Astrocyte (in vitro differentiated cells and primary cell): ENCODE results near the gene TMED6. TPM values are rescaled to one million over a fixed set of nuclear protein-coding genes. Genes with fewer than 3 reads are reported as not detected.

Experiments
- DNase-seq: peaks from one replicate; pipeline ENCODE4 v3.0.0-alpha.2; 2010; ENCODE audit warnings: low read depth
- FAIRE-seq: peaks from 2 replicates; lab custom pipeline; 2011; peaks lifted over from hg19 to GRCh38; lab: Jason Lieb, UNC
- H2AFZ ChIP-seq: 2 replicates; pipeline ENCODE4 v1.6.0; 2012; ENCODE audit warnings: low read depth, low read length, inconsistent platforms
- H3K27ac ChIP-seq: 2 replicates; pipeline ENCODE4 v1.5.1; 2011; ENCODE audit warnings: low read depth, low read length, inconsistent platforms
- H3K27me3 ChIP-seq: 2 replicates; pipeline ENCODE4 v1.6.0; 2011; ENCODE audit warnings: low read length, inconsistent platforms; ENCODE audit not compliant: insufficient read depth
- H3K36me3 ChIP-seq: 2 replicates; pipeline ENCODE4 v1.5.1; 2011; ENCODE audit warnings: low read length, inconsistent platforms; ENCODE audit not compliant: insufficient read depth
- H3K4me1 ChIP-seq: 2 replicates; pipeline ENCODE4 v1.5.1; 2011; ENCODE audit warnings: low read length, inconsistent platforms; ENCODE audit not compliant: insufficient read depth
- H3K4me2 ChIP-seq: 2 replicates; pipeline ENCODE4 v1.6.0; 2012; ENCODE audit warnings: low read length, inconsistent platforms
- H3K4me3 ChIP-seq: 2 replicates; pipeline ENCODE4 v1.5.1; 2011; ENCODE audit warnings: low read depth, mild to moderate bottlenecking, low read length, inconsistent platforms; ENCODE audit not compliant: insufficient read depth
- H3K79me2 ChIP-seq: 2 replicates; pipeline ENCODE4 v1.6.0; 2012; ENCODE audit warnings: mild to moderate bottlenecking, low read length, inconsistent platforms; ENCODE audit not compliant: insufficient read depth
- H3K9ac ChIP-seq: 2 replicates; pipeline ENCODE4 v1.6.0; 2012; ENCODE audit warnings: mild to moderate bottlenecking, low read length, inconsistent platforms
- H3K9me3 ChIP-seq: 2 replicates; pipeline ENCODE4 v1.5.1; 2012; ENCODE audit warnings: low read depth, mild to moderate bottlenecking, low read length, inconsistent platforms; ENCODE audit not compliant: insufficient read depth
- H4K20me1 ChIP-seq: 2 replicates; pipeline ENCODE4 v1.6.0; 2012; ENCODE audit warnings: low read length, inconsistent platforms; ENCODE audit not compliant: insufficient read depth
- H3K27ac Mint-ChIP-seq: one replicate; pipeline ENCODE4 v1.8.0; 2021; ENCODE audit warnings: mild to moderate bottlenecking, mixed read lengths; ENCODE audit not compliant: unreplicated experiment
- H3K27me3 Mint-ChIP-seq: one replicate; pipeline ENCODE4 v1.8.0; 2021; ENCODE audit warnings: low read depth, mixed read lengths; ENCODE audit not compliant: unreplicated experiment
- H3K36me3 Mint-ChIP-seq: one replicate; pipeline ENCODE4 v1.8.0; 2021; ENCODE audit warnings: low read depth, mixed read lengths; ENCODE audit not compliant: unreplicated experiment
- H3K4me1 Mint-ChIP-seq: one replicate; pipeline ENCODE4 v1.8.0; 2021; ENCODE audit warnings: low read depth, mixed read lengths; ENCODE audit not compliant: unreplicated experiment
- H3K4me3 Mint-ChIP-seq: one replicate; pipeline ENCODE4 v1.8.0; 2021; ENCODE audit warnings: mild to moderate bottlenecking, moderate library complexity, mixed read lengths; ENCODE audit not compliant: unreplicated experiment
- H3K9me3 Mint-ChIP-seq: one replicate; pipeline ENCODE4 v1.8.0; 2021; ENCODE audit warnings: mild to moderate bottlenecking, mixed read lengths; ENCODE audit not compliant: unreplicated experiment
- EZH2 ChIP-seq: IDR thresholded peaks from 2 replicates; pipeline ENCODE4 v1.6.1; 2012; ENCODE audit warnings: mild to moderate bottlenecking, low read length, inconsistent platforms; ENCODE audit not compliant: insufficient read depth
- total RNA-seq: library from RNA; stranded (reverse); gene quantifications from 2 replicates; pipeline ENCODE4 v1.2.1, GENCODE V29; 2021
- TF ChIP-seq, protein P1 (sequence below): IDR thresholded peaks from 2 replicates; pipeline ENCODE4 v1.5.1; 2011; ENCODE audit warnings: low read depth, mild to moderate bottlenecking, inconsistent platforms, low read length, moderate library complexity; ENCODE audit not compliant: insufficient read depth

Gene TMED6
- total RNA-seq, 1 donor from 2014 or later: 0.64 TPM

- Histone ChIP-seq H3K4me3 (peak within 1 kb of the TSS; percentile 88), H3K27ac (peak within 1 kb of the TSS; percentile 75), H3K4me1 (peaks cover 15% of the 10 kb centered on the region), H3K27me3 (no peaks in the 10 kb centered on the region), H4K20me1 (peaks cover 35% of the 10 kb centered on the region), H3K79me2 (peaks cover 46% of the 10 kb centered on the region), H2AFZ (peak within 1 kb of the TSS; percentile 90), H3K36me3 (peaks cover 6% of the 10 kb centered on the region), H3K4me2 (peak within 1 kb of the TSS; percentile 99), H3K9me3 (no peaks in the 10 kb centered on the region), H3K9ac (peak within 1 kb of the TSS; percentile 93)
- TF ChIP-seq, protein P1, sequence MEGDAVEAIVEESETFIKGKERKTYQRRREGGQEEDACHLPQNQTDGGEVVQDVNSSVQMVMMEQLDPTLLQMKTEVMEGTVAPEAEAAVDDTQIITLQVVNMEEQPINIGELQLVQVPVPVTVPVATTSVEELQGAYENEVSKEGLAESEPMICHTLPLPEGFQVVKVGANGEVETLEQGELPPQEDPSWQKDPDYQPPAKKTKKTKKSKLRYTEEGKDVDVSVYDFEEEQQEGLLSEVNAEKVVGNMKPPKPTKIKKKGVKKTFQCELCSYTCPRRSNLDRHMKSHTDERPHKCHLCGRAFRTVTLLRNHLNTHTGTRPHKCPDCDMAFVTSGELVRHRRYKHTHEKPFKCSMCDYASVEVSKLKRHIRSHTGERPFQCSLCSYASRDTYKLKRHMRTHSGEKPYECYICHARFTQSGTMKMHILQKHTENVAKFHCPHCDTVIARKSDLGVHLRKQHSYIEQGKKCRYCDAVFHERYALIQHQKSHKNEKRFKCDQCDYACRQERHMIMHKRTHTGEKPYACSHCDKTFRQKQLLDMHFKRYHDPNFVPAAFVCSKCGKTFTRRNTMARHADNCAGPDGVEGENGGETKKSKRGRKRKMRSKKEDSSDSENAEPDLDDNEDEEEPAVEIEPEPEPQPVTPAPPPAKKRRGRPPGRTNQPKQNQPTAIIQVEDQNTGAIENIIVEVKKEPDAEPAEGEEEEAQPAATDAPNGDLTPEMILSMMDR: peak; percentile 41
- no peak for TF ChIP-seq EZH2
- Mint-ChIP-seq H3K4me3 (peak within 1 kb of the TSS; percentile 98), H3K4me1 (no peaks in the 10 kb centered on the region), H3K27ac (peak within 1 kb of the TSS; percentile 95), H3K27me3 (no peaks in the 10 kb centered on the region), H3K36me3 (peaks cover 5% of the 10 kb centered on the region), H3K9me3 (no peaks in the 10 kb centered on the region)
- peak; percentile 78 for DNase-seq
- FAIRE-seq: no peak
These were observed 40.7 kb downstream of the TMED6 start, which contains the start of gene VPS4A for GRCh38 chr16:69310653-69311532. Gene VPS4A (plus strand): TSS chr16:69311350. CDS start chr16:69311512, 162 bp downstream.

- Histone ChIP-seq H3K4me2 (no peak overlapping the region), H3K9ac (no peak overlapping the region), H3K9me3 (no peaks in the 10 kb centered on the region), H3K27me3 (no peaks in the 10 kb centered on the region), H3K4me1 (peaks cover 15% of the 10 kb centered on the region), H3K27ac (no peak overlapping the region), H2AFZ (no peak overlapping the region), H4K20me1 (peaks cover 21% of the 10 kb centered on the region), H3K36me3 (peaks cover 3% of the 10 kb centered on the region), H3K4me3 (no peak overlapping the region), H3K79me2 (peaks cover 31% of the 10 kb centered on the region)
- H3K36me3 Mint-ChIP-seq: peaks cover 2% of the 10 kb centered on the region
- H3K4me3 Mint-ChIP-seq: no peak overlapping the region
- TF ChIP-seq, protein P1: no peak
- no peak for TF ChIP-seq EZH2
- no peaks in the 10 kb centered on the region for H3K27me3 Mint-ChIP-seq
- no peak overlapping the region for H3K27ac Mint-ChIP-seq
- H3K4me1 Mint-ChIP-seq: no peaks in the 10 kb centered on the region
- no peaks in the 10 kb centered on the region for H3K9me3 Mint-ChIP-seq
- FAIRE-seq (no peak), DNase-seq (no peak)
These were observed 42.3 kb downstream of the TMED6 start for GRCh38 chr16:69309316-69309715.
